Measurements from ENCODE around the gene GNS.
"Not testable (repeated sequence)": the region's sequence is repeated elsewhere in the genome, so short reads cannot be mapped to it uniquely, and the experiment has no call there.

The GNS gene

GRCh38 chr12:64759035-64759894, at the start of gene GNS:
TSS of gene GNS (minus strand) at chr12:64759406. CDS start at chr12:64759276, 130 bp downstream.
- peak; percentile 89 for DNase-seq

GRCh38 chr12:64808110-64808509, 48.9 kb upstream of the GNS start:
- no peak for DNase-seq

- no peak for DNase-seq
Observed at GRCh38 chr12:64806593-64807460, 47.6 kb upstream of the GNS start.

- no peak for DNase-seq
Observed at GRCh38 chr12:64806173-64806572, 47.0 kb upstream of the GNS start.

- not testable (repeated sequence) for DNase-seq
Observed at GRCh38 chr12:64802180-64802775, 43.1 kb upstream of the GNS start.

GRCh38 chr12:64801381-64801780, 42.2 kb upstream of the GNS start:
- no peak for DNase-seq

GRCh38 chr12:64800640-64801039, 41.4 kb upstream of the GNS start:
- DNase-seq: no peak

GRCh38 chr12:64798165-64798564, 39.0 kb upstream of the GNS start:
- no peak for DNase-seq

GRCh38 chr12:64797156-64797555, 38.0 kb upstream of the GNS start:
- no peak for DNase-seq

- DNase-seq: no peak
Observed at GRCh38 chr12:64796205-64796845, 37.1 kb upstream of the GNS start.

- DNase-seq: no peak
Observed at GRCh38 chr12:64794305-64794704, 35.1 kb upstream of the GNS start.

GRCh38 chr12:64793610-64794009, 34.4 kb upstream of the GNS start:
- DNase-seq: no peak

- DNase-seq: no peak
Observed at GRCh38 chr12:64792128-64792527, 32.9 kb upstream of the GNS start.

- no peak for DNase-seq
Observed at GRCh38 chr12:64791036-64791435, 31.8 kb upstream of the GNS start.

- DNase-seq: no peak
Observed at GRCh38 chr12:64790166-64790565, 31.0 kb upstream of the GNS start.

GRCh38 chr12:64785838-64786237, 26.6 kb upstream of the GNS start:
- no peak for DNase-seq

- no peak for DNase-seq
Observed at GRCh38 chr12:64782191-64782876, 23.1 kb upstream of the GNS start.

- DNase-seq: no peak
Observed at GRCh38 chr12:64781280-64782190, 22.3 kb upstream of the GNS start.

- DNase-seq: no peak
Observed at GRCh38 chr12:64780531-64781279, 21.5 kb upstream of the GNS start.

- no peak for DNase-seq
Observed at GRCh38 chr12:64780132-64780530, 20.9 kb upstream of the GNS start.
